GM21528 (cell line): ENCODE data around the gene IZUMO2.

ENCODE experiments used
- ATAC-seq: cut with Tn5 transposase; IDR thresholded peaks from one replicate; pipeline ENCODE4 v1.9.1; 2021; ENCODE audit warnings: mild to moderate bottlenecking, moderate library complexity; ENCODE audit not compliant: unreplicated experiment, low FRiP score

Gene IZUMO2

DNA sequence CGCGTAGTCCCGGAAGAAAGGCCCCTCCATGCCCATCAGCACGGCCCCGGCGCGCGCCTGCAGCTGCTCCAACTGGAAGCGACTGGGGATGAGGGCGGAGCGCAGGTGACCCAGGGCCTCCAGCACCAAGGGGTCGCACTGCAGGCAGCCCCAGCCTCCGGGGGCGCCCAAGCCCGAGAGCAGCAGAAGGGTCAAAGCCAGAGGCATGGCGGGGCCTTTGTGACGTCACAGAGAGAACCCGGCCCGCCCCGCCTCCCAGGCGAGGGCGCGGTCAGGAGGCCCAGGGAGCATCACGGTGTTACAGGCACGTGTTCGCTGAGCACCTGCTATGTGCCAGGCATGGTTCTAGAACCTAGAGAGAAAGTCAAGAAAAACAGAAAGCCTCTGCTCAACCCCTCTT lies at the start of gene IZUMO2:
TSS of gene IZUMO2 (minus strand) at position 294 of the 400 bp plus-strand sequence. CDS start at position 207, 87 bp downstream.
- ATAC-seq, result no peak

DNA sequence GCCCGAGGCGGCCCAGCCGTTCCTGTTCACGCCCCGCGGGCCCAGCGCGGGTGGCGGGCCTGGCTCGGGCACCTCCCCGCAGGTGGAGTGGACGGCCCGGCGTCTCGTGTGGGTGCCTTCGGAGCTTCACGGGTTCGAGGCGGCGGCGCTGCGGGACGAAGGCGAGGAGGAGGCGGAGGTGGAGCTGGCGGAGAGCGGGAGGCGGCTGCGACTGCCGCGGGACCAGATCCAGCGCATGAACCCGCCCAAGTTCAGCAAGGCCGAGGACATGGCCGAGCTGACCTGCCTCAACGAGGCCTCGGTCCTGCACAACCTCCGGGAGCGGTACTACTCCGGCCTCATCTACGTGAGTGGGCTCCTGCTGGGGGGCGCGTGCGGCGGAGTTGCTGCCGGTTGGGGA lies 47.3 kb upstream of the IZUMO2 start:
- ATAC-seq, result no peak

DNA sequence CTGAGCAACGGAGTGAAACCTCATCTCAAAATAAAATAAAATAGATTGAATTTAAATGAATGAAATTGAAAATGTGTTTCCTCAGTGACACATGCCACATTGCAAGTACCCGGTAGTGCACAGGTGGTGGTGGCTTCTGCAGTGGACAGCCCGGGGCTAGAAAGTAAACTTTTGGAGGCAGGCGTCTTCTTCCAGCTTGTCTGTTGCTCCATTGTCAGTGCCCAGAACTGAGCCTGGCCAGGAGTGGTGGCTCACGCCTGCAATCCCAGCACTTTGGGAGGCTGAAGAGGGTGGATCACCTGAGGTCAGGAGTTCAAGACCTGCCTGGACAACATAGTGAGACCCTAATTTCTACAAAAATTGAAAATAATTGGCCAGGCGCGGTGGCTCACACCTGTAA lies 46.0 kb upstream of the IZUMO2 start:
- ATAC-seq, result no peak

DNA sequence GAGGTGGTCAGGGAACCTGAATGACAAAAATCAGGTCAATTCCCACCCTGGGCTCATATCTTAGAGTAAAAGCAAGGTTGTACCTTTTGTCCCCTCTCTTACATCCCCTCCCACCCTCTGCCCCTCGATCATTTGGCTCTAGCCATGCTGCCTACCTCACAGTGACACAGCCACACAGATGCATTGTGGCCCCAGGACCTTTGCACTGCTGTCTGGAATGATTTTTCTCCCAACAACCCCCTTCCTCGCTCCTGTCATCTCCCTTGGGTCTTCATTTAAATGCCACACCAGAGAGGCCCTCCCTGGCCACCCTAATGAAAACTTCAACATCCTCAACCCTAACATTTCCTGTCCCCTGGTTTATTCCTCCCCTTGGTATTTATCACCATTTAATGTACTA lies 44.6 kb upstream of the IZUMO2 start:
- no peak for ATAC-seq

DNA sequence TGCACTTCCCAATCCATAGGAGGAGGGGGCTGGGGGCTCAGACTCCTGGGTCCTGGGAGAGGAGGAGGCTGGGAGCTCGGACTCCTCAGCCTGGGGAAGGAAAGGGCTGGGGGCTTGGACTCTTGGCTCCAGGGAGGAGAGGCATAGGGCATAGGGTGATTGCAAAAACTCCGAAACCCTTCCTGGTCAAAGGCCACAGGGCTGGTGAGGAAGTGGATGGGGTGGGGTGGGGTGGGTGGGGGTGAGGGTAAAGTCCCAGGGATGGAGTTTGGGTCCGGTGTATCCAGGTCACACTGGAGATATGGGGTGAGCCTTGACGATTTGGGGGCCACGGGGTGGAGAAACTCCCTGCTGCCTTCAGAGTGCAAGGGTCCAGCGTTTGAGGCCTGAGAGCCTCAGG lies 43.1 kb upstream of the IZUMO2 start:
- ATAC-seq, result no peak

DNA sequence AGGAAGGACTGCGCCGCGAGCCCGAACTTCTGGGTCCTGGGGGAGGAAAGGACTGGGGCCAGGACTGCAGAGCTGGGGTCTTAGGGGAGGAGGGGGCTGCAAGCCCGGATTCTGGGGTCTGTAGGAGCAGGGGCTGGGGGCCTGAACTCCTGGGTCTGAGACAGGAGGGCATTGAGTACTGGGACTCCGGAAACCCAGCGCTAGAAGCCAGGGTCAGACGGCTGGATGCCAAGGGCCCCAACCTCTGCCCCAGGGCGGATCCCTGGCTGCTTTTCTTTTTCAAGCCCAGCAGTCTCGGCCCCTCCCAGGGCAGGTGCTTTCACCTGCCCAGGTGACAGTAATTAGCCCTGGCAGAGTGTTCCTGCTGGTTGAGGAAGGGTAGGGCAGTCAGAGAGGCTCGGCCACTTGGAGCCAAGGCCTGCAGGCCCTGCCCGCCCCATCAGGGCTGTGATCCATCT lies 42.6 kb upstream of the IZUMO2 start:
- ATAC-seq, result no peak

DNA sequence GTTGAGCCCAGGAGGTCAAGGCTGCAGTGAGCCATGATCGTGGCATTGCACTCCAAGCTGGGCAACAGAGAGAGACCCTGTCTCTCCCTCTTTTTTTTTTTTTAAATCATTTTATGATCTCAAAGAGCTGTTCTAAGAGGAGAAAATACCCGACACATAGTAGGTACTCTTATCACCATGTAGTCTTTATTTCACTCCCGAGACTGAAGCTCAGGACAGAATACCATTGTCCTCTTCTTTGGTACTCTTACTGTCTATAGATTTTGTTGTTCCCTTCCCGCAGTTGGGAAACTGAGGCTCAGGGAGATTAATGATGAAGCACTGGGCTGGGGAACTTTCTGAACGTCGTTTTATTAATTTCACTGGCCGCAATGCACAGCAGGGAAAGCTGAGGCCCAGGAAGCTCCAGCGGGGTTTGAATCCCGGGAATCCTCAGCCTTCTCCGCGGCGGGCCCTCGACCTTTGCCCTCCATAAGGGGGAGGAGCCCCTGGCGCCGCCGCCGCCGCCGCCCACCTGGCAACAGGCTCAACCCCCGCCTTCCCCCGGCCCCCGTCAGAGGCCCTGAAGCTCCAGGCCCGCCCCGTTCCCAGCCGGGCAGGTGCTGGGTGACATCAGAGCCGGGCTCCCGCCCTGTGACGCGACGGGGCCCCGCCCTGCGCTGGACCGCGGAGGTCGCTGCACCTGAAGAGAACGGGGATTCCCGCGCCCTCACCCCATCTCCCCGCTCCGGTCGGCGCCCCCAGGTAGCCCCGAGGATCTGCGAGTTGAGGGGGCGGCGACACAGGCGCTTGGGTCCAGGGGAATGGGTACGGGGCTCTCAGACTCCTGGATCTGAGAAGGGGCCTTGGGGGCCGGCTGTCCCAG lies 42.0 kb upstream of the IZUMO2 start:
- ATAC-seq, result no peak

DNA sequence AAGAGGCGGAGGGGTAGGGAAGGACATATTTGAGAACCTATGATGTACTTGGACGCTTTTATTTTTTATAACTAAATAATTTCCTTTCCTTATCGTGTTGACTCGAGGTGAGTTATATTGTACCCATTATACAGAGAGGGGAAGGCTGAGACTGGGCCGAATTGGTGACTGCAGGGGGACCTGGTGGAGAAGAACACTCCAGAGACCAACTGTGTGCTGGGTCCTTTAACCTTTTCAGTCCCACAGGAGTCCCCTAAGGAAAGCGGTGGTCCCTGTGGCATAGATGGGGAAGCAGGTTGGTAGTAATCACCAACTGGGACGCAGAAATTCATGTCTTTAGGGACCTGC lies 41.0 kb upstream of the IZUMO2 start:
- ATAC-seq, result no peak

DNA sequence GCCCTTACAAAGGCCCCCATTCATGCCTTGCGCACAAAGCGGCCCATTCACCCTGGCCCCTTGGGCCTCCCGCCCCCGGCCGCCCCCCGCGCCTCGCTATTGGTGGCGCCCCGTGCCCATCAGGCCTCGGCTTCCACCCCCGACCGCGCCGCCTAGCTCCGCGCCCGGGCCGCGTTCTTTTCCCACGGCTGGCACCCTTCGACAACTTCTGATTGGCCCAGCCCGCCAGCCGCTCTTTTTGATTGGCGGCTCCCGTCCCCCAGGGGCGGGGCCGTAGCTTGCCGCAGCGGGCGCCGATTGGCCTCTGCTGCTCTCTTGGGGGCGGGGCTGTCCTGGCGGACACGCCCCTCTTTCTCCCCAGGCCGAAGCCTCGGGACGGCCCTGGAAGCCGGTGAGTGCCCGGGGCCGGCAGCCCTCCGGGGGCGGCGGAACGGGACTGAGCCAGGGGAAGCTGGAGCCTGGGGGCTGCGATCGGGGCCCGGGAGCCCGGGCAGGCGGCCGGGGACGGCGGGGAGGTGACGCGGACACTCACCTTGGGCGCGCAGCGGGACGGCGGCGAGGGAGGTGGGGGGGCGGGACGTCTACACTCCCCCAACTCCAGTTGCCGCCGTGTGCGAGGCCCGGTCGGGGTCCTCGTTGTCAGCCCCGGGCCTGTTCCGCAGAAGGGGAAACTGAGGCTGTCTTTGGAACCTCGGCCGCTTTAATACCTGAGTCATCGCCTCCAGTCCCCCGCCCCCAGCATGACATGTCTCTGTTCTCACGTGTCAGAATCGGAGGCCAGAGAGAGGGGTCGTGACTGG lies 40.4 kb upstream of the IZUMO2 start, which contains the start of gene MYH14:
TSS of gene MYH14 (plus strand) at position 342 of the 800 bp plus-strand sequence. CDS start 6,744 bp downstream, outside the sequence.
- ATAC-seq, result no peak

DNA sequence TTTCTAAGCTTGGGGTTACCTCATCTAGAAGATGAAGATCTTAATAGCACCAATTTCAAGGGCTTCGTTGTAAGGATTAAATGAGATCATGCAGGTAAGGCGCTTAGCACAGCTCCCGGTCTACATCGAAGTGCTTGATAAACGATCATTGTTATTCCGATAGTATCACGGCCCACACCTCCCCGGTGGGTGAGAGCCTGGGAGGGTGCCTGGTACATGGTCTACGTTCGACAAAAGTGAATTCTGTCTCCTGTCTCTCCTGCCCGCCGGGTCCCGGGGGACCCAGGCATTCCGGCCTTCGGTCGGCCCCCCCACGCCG lies 39.8 kb upstream of the IZUMO2 start:
- no peak for ATAC-seq

DNA sequence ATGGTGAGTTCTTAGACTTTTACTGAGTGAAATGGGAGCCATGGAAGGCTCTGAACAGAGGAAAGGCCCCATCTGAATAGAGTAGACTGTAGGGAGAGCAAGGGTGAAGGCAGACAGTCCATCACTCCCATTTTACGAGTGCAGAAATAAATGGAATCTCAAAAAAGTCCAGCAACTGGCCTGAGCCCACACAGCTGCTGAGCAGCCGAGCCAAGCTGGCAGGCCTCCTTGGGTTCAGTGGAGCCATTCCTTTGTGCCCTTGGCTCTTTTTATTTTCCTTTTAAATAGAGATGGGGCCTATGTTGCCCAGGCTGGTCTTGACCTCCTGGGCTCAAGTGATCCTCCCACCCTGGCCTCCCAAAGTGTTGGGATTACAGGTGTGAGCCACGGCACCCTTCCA lies 39.3 kb upstream of the IZUMO2 start:
- ATAC-seq, result no peak

DNA sequence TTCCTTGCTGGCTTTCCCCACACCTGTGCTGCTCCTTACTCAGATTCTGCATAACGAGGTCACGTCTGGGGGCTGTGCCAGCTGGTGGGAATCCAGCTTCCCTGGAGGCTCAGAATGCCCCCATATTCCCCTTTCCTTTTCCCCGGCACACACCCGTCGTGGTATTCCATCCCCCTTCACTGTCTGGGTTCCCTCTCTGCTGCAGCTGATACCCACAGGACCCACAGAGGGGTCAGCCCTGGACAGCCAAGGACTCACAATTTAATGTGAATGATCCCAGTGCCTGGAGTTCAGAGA lies 36.1 kb upstream of the IZUMO2 start:
- no peak for ATAC-seq

DNA sequence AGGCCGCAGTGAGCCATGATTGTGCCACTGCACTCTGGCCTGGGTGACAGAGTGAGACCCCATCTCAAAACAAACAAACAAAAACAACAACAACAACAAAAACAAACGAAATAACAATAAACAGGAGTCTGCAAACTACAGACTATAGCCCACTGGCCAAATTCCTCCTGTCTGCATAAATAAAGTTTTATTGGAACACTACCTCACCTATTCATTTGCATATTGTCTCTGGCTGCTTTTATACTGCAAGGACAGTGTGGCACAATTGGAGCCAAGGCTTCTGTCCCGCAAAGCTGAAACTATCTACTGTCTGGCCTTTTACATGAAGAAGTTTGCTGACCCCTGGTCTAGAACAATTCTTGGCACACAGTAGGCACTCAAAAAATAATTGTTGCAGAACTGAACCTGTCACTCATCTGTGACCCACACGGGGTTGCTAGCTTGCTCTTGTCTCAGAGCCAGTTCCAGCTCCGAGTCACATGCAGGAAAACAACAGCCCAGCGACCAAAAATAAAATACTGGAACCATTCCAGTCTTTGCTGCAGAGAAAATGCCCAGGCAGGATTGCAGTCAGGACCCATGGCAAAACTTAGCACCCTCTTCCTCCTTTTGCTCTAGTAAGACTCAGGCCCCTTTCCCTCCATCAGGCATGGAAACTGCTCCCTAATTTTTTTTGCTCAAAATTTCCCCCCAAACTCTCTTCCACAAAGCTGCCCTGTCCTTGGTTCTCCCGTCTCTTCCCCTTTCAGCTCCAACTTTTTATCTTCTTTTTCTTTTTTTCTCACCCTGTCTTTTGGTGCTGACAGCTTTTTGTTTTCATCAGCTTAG lies 35.6 kb upstream of the IZUMO2 start:
- no peak for ATAC-seq

DNA sequence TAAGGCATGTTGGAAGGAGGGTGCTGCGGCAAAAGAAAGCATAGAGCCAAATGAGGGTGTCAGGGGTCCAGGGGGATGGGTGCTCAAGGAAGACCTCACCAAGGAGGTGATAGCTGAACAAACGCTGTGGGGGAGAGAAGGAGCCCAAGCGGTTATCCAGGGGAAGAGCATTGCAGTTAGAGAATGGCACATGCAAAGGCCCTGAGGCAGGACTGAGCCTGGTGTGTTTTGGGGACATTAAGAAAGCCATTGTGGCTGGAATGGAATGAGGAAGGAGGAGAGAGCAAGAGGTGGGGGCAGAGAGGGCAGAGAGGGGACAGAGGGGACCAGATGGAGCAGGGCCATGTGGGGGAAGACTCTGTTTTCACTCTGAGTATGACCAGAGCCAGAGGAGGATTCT lies 34.3 kb upstream of the IZUMO2 start:
- no peak for ATAC-seq

DNA sequence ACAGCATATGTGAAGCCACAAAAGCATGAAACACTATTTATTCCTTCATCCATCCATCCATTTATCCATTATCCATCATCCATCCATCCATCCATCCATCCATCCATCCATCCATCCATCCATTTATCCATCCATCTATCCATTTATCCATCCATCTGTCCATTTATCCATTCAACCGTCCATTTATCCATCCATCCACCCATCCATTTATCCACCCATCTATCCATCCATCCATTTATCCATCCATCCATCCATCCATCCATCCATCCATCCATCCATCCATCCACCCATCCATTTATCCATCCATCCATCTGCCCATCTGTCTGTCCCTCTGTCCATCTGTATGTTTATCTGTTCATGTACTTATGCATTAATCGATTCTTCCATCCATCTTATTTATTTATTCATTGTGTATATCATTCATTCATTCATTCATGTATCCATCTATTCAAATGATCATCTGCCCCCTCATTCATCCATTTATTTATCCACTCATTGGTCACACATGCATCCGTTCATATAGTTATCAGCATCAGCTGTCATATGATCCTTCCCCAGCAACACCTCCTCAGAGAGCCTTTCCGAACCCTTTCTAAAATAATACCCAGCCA lies 33.3 kb upstream of the IZUMO2 start:
- ATAC-seq, result no peak

DNA sequence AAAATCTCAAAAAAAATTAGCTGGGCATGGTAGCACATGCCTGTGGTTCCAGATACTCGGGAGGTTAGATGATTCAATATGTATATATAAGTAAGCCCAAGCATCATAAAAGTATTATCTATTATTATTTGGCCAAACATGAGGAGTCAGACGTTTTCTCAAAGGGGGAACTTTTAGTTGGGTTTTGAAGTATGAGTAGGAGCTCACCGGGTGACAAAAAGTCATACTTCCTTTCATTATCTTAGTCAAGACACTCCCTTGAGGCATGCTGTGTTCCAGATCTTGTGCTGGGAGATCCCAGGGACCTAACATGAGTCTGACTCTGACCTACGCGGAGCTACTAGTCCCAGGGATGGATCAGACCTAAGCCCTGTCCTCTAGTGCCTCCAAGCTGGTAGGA lies 32.1 kb upstream of the IZUMO2 start:
- ATAC-seq, result no peak

DNA sequence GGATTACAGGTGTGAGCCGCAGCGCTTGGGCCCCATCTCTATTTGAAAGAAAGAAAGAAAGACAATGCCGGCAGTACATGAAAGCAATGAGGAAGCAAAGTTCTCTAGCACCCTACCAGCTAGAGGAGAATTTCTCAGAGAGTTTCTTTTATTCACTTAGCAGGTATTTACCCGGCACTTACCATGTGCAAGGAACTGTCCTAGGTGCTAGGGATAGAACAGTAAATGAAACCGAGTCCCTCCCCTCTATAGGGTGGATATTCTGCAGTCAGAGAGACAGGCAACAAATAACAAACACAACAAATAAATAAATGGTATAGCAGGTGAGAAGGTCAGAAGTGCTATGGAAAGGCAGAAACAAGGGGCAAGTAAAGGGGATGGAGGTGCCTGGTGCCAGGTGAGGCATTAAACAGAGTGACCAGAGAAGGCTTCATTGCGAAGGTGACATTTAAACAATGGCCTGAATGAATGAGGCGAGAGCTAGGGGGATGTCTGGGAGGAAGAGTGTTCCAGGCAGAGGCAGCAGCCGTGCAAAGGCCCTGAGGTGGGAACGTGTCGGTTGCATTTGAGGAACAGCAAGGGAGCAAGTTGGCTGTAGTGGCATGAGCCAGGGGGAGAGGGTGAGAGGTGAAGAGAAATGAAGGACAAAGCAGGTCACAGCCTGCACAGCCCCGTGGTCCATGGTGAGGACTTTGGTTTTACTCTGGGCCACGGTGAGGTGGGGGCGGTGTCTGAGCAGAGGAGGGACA lies 29.6 kb upstream of the IZUMO2 start:
- no peak for ATAC-seq

DNA sequence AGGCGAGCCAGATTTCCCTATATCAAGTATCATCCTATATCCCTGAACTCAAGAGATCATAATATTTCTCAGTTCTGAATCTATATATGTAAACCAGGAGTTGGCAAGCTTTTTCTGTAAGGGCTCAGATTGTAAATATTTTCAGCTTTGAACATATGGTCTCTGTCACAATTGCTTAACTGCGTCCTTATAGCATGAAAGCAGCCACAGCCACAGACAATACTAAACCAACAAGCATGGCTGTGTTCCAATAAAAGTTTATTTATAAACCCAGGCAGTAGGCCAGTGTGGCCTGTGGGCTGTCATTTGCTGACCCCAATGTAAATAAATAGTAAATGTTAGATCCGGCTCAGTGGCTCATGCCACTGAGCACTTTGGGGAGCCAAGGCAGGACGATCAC lies 28.1 kb upstream of the IZUMO2 start:
- no peak for ATAC-seq

DNA sequence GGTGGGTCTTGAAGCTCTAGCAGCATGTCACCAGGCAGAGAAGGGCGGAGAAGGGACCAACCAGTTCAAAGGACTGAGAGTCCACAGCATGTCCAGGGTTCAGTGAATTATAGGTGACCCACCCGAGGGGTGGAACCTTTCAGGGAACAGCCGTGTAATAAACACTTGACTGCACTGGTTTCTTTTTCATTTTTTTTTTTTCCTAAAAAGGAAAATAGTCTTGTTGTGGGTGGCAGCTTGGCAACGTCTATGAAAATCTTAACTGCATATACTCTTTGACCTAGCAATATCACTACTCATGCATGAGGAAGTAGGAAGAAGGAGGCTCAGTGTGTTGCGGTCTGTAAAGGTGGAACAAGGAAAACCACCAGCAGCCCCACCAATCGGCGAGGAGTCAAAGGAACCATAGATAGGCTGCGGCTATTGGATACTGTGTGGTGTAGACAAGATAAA lies 27.4 kb upstream of the IZUMO2 start:
- ATAC-seq, result no peak

DNA sequence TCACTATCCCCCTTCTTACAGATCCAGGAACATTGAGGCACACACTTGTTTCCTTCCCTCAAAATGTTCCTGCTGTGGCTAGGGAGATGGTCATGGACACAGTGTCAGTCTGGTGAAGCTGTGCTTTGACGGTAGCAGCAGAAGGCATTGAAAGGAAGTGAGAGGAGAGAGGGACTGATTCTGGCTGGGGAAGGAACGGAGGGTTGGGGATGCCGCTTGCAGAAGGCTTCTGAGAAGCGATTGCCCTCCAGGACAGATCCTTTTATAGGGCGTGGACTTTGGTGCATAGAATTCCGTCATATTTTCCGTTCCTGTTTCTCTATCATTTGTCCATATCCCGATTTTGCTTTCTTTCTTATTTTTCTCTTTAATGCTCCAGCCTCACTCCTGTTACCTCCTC lies 26.2 kb upstream of the IZUMO2 start:
- no peak for ATAC-seq
